ENCODE data around the gene CNTNAP1. TPM values are rescaled to one million over a fixed set of nuclear protein-coding genes. Genes with fewer than 3 reads are reported as not detected.
"Not testable (repeated sequence)": the region's sequence is repeated elsewhere in the genome, so short reads cannot be mapped to it uniquely, and the experiment has no call there.

CNTNAP1 gene
- total RNA-seq, 1 donor from 2014 or later = 8.3 TPM

DNA sequence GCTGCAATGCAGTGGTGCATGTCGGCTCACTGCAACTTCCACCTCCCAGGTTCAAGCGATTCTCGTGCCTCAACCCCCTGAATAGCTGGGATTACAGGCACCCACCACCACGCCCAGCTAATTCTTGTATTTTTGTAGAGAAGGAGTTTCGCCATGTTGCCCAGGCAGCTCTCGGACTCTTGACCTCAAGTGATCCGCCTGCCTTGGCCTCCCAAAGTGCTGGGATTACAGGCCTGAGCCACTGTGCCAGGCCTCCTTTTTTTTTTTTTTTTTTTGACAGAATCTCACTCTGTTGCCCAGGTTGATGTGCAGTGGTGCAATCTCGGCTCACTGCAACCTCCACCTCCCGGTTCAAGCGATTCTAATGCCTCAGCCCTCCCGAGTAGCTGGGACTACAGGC, 60.6 kb downstream of the CNTNAP1 start:
- DNase-seq = not testable (repeated sequence)

GRCh38 chr17:42743595-42744282, 61.4 kb downstream of the CNTNAP1 start:
- no peak for DNase-seq

DNA sequence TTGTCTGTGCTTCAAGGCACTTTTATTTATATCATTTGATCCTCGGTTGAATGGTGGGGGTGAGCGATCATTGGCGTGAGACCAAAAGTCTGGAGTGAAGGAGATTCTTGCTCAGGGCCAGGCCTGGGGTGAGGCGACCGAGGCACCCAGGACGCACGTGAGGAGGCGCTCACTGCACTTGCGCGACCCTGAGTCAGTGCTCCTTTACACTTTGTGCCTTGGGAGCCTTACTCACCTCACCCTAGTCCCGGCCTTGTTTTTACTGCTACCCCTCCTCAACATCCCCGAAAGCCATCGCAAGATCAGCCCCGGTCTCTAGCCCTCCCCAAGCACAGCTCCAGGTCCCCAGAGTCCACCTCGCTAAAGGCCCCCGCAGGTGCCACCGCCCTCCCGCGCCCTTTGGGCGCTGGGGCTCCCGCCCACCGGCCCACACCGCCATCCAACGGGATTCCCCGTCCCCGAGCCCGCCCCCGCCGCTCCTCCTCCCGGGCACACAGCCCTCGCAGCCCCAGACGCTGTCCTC, 62.0 kb downstream of the CNTNAP1 start:
- no peak for DNase-seq

DNA sequence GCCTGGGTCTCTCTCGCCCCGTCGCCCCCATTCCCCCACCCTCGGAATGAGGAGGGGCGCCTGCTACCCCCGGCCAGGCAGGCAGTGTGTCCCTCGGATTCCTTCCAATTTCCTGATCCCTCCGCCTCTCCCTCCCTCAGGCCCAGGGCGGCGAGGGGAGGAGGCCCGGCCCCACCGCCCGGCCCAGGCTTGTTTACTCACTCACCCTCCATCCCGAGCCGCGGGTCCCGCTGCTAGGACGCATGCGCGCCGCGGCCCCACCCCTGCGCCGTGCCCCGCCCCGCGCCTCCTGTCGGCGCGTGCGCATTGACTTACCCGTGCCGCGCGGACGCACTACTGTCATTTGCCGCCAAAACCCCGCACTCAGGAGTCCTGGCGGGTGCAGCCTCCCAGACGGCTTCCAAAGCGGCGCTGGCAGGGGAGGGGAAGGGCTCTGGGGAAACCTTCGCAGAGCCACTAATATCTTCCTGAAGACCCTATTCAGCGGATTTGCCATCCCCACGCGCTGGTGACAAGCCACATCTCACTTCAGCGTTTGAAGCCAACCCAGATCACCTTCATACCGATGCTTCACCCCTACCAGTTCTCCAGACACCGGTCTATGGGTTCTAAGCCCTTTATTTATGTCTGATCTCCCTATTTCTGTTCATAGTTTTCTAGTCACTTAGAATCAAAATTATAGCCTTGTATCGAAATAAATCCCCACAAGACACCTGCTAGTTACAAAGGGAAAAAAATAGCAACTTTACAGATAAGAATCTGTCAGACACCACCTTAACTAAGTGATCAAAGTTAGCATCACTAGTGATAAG, 62.7 kb downstream of the CNTNAP1 start, which contains the start of gene EZH1:
Gene EZH1 (minus strand): TSS at position 235 of the 812 bp plus-strand sequence. CDS start 16,099 bp downstream, outside the sequence.
- DNase-seq = peak; percentile 86

GRCh38 chr17:42748202-42748907, 66.0 kb downstream of the CNTNAP1 start:
- DNase-seq = no peak

GRCh38 chr17:42748908-42749798, 66.8 kb downstream of the CNTNAP1 start:
- DNase-seq = no peak

Small RNAs within 50 kb of the gene (small RNA-seq; reads per million reads assigned to genes)
- gene MIR6780A (ENCODE audit: low replicate concordance) = not detected

Other genes starting within 250 kb of the CNTNAP1 start
- gene ATP6V0A1, start 223.7 kb upstream of the CNTNAP1 start, total RNA-seq = 84.6 TPM
- gene NAGLU, start 146.3 kb upstream of the CNTNAP1 start, total RNA-seq = 9.5 TPM
- gene HSD17B1, start 129.6 kb upstream of the CNTNAP1 start, total RNA-seq = 0.59 TPM
- gene COASY, start 120.4 kb upstream of the CNTNAP1 start, total RNA-seq = 14.6 TPM
- 24.5 TPM for gene MLX, start 115.4 kb upstream of the CNTNAP1 start, total RNA-seq
- 3.2 TPM for gene PSMC3IP, start 104.8 kb upstream of the CNTNAP1 start, total RNA-seq
- 40.2 TPM for gene RETREG3, start 73.2 kb upstream of the CNTNAP1 start, total RNA-seq
- 12.5 TPM for gene TUBG1, start 72.8 kb upstream of the CNTNAP1 start, total RNA-seq
- 9.2 TPM for gene TUBG2, start 23.2 kb upstream of the CNTNAP1 start, total RNA-seq
- gene PLEKHH3, start 5.5 kb upstream of the CNTNAP1 start, total RNA-seq = 19.1 TPM
- 0.79 TPM for gene CCR10, start 688 bp upstream of the CNTNAP1 start, total RNA-seq
- gene EZH1, start 62.5 kb downstream of the CNTNAP1 start, total RNA-seq = 29.8 TPM
- gene RAMP2, start 78.7 kb downstream of the CNTNAP1 start, total RNA-seq = 16.4 TPM
- 33.3 TPM for gene VPS25, start 90.9 kb downstream of the CNTNAP1 start, total RNA-seq
- 0.59 TPM for gene WNK4, start 98.1 kb downstream of the CNTNAP1 start, total RNA-seq
- 41.6 TPM for gene COA3, start 116.2 kb downstream of the CNTNAP1 start, total RNA-seq
- gene CNTD1, start 116.3 kb downstream of the CNTNAP1 start, total RNA-seq = 0.20 TPM
- 68.6 TPM for gene BECN1, start 141.8 kb downstream of the CNTNAP1 start, total RNA-seq
- gene PSME3, start 150.9 kb downstream of the CNTNAP1 start, total RNA-seq = 33.9 TPM
- 0.79 TPM for gene AOC2, start 162.0 kb downstream of the CNTNAP1 start, total RNA-seq
- 38.1 TPM for gene AOC3, start 168.7 kb downstream of the CNTNAP1 start, total RNA-seq
- not detected for gene G6PC1, start 218.3 kb downstream of the CNTNAP1 start, total RNA-seq

Measured in skin of body (tissue), 3 donors.